Brain microvascular endothelial cell (primary cell): ENCODE measurements around the gene BSCL2.

Experiments used
- DNase-seq: peaks from one replicate; pipeline ENCODE4 v3.0.0-alpha.2; 2020
- H3K27ac ChIP-seq: fragments of 250-450 bp; sonication (Bioruptor Pico); 2 replicates; pipeline ENCODE4 v1.5.1; 2020; ENCODE audit warnings: mild to moderate bottlenecking, moderate library complexity
- H3K27me3 ChIP-seq: fragments of 250-450 bp; sonication (Bioruptor Pico); replicated peaks from 2 replicates; pipeline ENCODE4 v1.5.1; 2020; ENCODE audit warnings: mild to moderate bottlenecking
- H3K36me3 ChIP-seq: fragments of 250-450 bp; sonication (Bioruptor Pico); replicated peaks from 2 replicates; pipeline ENCODE4 v1.5.1; 2020; ENCODE audit warnings: mild to moderate bottlenecking
- H3K4me3 ChIP-seq: 2 replicates; pipeline ENCODE4 v1.5.1; 2011; ENCODE audit warnings: low read depth, mild to moderate bottlenecking, control low read depth, low read length, moderate library complexity
- CTCF ChIP-seq: IDR thresholded peaks from 2 replicates; pipeline ENCODE4 v1.5.1; 2011; ENCODE audit warnings: low read depth, mild to moderate bottlenecking, moderate library complexity, low read length, control low read depth, inconsistent platforms; ENCODE audit errors: missing control alignments
- in situ Hi-C: cut with HindIII; loops from 2 replicates; pipeline ENCODE4 v1.10.0; 2017; ENCODE audit warnings: low sequenced_read_pairs, low pct_ligation_motif_present

The BSCL2 gene

GRCh38 chr11:62707277-62707861 lies at the start of gene BSCL2, which contains the start of gene GNG3:
Gene BSCL2, minus strand, starts transcription at chr11:62707424. Its CDS starts 229 bp downstream, at chr11:62707195.
Gene GNG3, plus strand, starts transcription at chr11:62707676. Its CDS starts 620 bp downstream, at chr11:62708296.
- Histone ChIP-seq H3K27me3 (no peaks in the 10 kb centered on the region), H3K27ac (no peak within 1 kb of the TSS), H3K36me3 (peaks cover 20% of the 10 kb centered on the region), H3K4me3 (peak within 1 kb of the TSS; percentile 55)
- no peak for DNase-seq
- in situ Hi-C loops, result no loop called here
- TF ChIP-seq CTCF, result no peak

- TF ChIP-seq CTCF, result no peak
- H3K4me3 ChIP-seq, result no peak overlapping the region
Observed at GRCh38 chr11:62755086-62755615, 47.9 kb upstream of the BSCL2 start.

GRCh38 chr11:62753736-62754603 lies 46.7 kb upstream of the BSCL2 start, which contains the start of gene ZBTB3:
Gene ZBTB3, minus strand, starts transcription at chr11:62754160. Its CDS starts 496 bp downstream, at chr11:62753664.
- Histone ChIP-seq H3K27me3 (no peaks in the 10 kb centered on the region), H3K27ac (peak within 1 kb of the TSS; percentile 94), H3K4me3 (peak within 1 kb of the TSS; percentile 94), H3K36me3 (peaks cover 3% of the 10 kb centered on the region)
- peak; percentile 99 for DNase-seq
- TF ChIP-seq CTCF, result no peak
- in situ Hi-C loops, result no loop called here

More at GRCh38 chr11:62755086-62755615, 47.9 kb upstream of the BSCL2 start:
- no peaks in the 10 kb centered on the region for H3K27me3 ChIP-seq
- H3K27ac ChIP-seq, result no peak overlapping the region
- in situ Hi-C loops, result no loop called here
- peaks cover 3% of the 10 kb centered on the region for H3K36me3 ChIP-seq
- no peak for DNase-seq

GRCh38 chr11:62752994-62753735 lies 45.9 kb upstream of the BSCL2 start:
- H3K27ac ChIP-seq, result peak overlapping the region; percentile 94

More at GRCh38 chr11:62752994-62753735, 45.9 kb upstream of the BSCL2 start:
- Histone ChIP-seq H3K4me3 (peak overlapping the region; percentile 94), H3K36me3 (peaks cover 3% of the 10 kb centered on the region), H3K27me3 (no peaks in the 10 kb centered on the region)
- DNase-seq, result no peak
- no peak for TF ChIP-seq CTCF
- in situ Hi-C loops, result no loop called here
